Endothelial cell of umbilical vein (primary cell): ENCODE data around the gene RGS10.

Experiments
- EZH2 ChIP-seq: IDR thresholded peaks from 2 replicates; pipeline ENCODE4 v1.6.1; 2012; ENCODE audit warnings: borderline replicate concordance, low read depth, mild to moderate bottlenecking, moderate library complexity, low read length, inconsistent platforms; ENCODE audit not compliant: severe bottlenecking
- FOS ChIP-seq: IDR thresholded peaks from 2 replicates; pipeline ENCODE4 v1.6.1; 2011; ENCODE audit warnings: mild to moderate bottlenecking, low read length, moderate library complexity, borderline replicate concordance; ENCODE audit not compliant: insufficient read depth
- MYC ChIP-seq: IDR thresholded peaks from one replicate; pipeline ENCODE4 v1.6.1; 2011; ENCODE audit warnings: mild to moderate bottlenecking, low read depth, low read length
- POLR2A ChIP-seq: IDR thresholded peaks from 2 replicates; pipeline ENCODE4 v1.6.1; 2012; ENCODE audit warnings: low read depth, mild to moderate bottlenecking, control low read depth, low read length
- POLR2AphosphoS5 ChIP-seq: IDR thresholded peaks from 2 replicates; pipeline ENCODE4 v1.6.1; 2012; ENCODE audit warnings: low read depth, mild to moderate bottlenecking, control low read depth, low read length, moderate library complexity; ENCODE audit not compliant: insufficient read depth
- TF ChIP-seq, protein P1 (sequence below), 2 donors: IDR thresholded peaks; 1 replicate in 1 of 2; 2 replicates in 1 of 2; pipeline ENCODE4 v1.5.1; 2011; ENCODE audit warnings: low read length in 2 of 2, mild to moderate bottlenecking in 2 of 2, moderate library complexity in 2 of 2, control low read depth in 1 of 2, inconsistent platforms in 1 of 2, low read depth in 1 of 2; ENCODE audit not compliant: insufficient read depth in 1 of 2; ENCODE audit errors: extremely low read depth in 1 of 2
- TF ChIP-seq, protein P2 (sequence below): IDR thresholded peaks from 2 replicates; pipeline ENCODE4 v1.6.1; 2011; ENCODE audit not compliant: insufficient read depth, insufficient read length

DNA sequence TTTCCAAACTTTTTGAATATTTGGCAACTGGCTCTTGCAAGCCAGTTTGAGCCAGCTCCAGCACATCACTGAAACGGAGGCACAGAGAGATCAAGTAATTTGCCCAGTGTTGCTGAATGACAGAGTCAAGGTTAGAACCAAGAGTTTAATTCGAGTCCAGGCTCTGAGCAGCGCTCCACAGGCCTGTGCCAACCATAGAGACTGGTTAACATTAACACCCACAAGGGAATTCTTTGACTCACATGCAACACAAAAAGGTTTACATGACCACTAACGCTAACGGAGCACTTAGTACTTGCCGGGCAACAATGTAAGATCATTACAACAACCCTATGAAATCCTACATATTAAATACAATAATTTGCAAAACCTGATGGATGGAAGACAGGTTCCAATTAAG, 1.5 kb downstream of the RGS10 start:
- TF ChIP-seq, protein P1, sequence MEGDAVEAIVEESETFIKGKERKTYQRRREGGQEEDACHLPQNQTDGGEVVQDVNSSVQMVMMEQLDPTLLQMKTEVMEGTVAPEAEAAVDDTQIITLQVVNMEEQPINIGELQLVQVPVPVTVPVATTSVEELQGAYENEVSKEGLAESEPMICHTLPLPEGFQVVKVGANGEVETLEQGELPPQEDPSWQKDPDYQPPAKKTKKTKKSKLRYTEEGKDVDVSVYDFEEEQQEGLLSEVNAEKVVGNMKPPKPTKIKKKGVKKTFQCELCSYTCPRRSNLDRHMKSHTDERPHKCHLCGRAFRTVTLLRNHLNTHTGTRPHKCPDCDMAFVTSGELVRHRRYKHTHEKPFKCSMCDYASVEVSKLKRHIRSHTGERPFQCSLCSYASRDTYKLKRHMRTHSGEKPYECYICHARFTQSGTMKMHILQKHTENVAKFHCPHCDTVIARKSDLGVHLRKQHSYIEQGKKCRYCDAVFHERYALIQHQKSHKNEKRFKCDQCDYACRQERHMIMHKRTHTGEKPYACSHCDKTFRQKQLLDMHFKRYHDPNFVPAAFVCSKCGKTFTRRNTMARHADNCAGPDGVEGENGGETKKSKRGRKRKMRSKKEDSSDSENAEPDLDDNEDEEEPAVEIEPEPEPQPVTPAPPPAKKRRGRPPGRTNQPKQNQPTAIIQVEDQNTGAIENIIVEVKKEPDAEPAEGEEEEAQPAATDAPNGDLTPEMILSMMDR (IDR thresholded peaks at IDR 0.05; ENCODE audit: extremely low read depth in 1 of 2, insufficient read depth in 1 of 2, low read depth in 1 of 2, low read length in 2 of 2), result no peak
- TF ChIP-seq EZH2 (no peak), POLR2AphosphoS5 (no peak), MYC (no peak), FOS (no peak), POLR2A (no peak)
- TF ChIP-seq, protein P2, sequence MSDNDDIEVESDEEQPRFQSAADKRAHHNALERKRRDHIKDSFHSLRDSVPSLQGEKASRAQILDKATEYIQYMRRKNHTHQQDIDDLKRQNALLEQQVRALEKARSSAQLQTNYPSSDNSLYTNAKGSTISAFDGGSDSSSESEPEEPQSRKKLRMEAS, result no peak
